Testis (tissue), 2 donors: ENCODE measurements around the gene STAT2.

Source experiments
- POLR2A ChIP-seq: fragments of 450-650 bp; IDR thresholded peaks from one replicate; pipeline ENCODE4 v1.6.1; 2017; ENCODE audit warnings: antibody characterized with exemption, mild to moderate bottlenecking, moderate library complexity
- TF ChIP-seq, protein P1 (sequence below), 3 experiments: fragments of 450-650 bp in 2 of 3; fragments of 200-600 bp in 1 of 3; sonication (generic) in 1 of 3; IDR thresholded peaks; one replicate each; pipeline ENCODE4 v1.5.1; 2016 to 2019; ENCODE audit warnings: antibody characterized with exemption in 3 of 3, mild to moderate bottlenecking in 2 of 3, moderate library complexity in 1 of 3

DNA sequence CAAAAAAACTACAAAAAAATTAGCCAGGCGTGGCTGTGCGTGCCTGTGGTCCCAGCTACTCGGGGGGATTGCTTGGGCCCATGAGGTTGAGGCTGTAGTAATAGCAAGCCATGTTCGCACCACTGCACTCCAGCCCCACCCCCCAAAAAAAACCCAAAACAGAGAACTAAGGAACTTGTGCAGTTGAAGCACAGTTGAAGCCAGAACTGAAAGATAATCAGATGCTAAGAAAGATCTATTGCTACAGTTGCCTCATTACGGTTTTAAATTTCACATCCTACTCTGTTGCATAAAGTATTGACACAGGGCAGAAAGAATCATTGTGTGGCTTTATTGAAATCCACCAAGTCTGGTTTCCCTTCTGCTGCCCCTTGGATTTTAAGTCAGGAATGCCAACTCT lies 63.6 kb downstream of the STAT2 start:
- TF ChIP-seq, protein P1, sequence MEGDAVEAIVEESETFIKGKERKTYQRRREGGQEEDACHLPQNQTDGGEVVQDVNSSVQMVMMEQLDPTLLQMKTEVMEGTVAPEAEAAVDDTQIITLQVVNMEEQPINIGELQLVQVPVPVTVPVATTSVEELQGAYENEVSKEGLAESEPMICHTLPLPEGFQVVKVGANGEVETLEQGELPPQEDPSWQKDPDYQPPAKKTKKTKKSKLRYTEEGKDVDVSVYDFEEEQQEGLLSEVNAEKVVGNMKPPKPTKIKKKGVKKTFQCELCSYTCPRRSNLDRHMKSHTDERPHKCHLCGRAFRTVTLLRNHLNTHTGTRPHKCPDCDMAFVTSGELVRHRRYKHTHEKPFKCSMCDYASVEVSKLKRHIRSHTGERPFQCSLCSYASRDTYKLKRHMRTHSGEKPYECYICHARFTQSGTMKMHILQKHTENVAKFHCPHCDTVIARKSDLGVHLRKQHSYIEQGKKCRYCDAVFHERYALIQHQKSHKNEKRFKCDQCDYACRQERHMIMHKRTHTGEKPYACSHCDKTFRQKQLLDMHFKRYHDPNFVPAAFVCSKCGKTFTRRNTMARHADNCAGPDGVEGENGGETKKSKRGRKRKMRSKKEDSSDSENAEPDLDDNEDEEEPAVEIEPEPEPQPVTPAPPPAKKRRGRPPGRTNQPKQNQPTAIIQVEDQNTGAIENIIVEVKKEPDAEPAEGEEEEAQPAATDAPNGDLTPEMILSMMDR (IDR thresholded peaks at IDR 0.05): no peak
- TF ChIP-seq POLR2A: no peak
